Gastroesophageal sphincter (tissue), 4 donors: ENCODE measurements around the gene ARSK. TPM values are rescaled to one million over a fixed set of nuclear protein-coding genes. Genes with fewer than 3 reads are reported as not detected.

ENCODE experiments used
- ATAC-seq: fragments of 150-250 bp; one replicate; pipeline ENCODE4 v1.9.1; 2016; ENCODE audit warnings: mild to moderate bottlenecking, moderate library complexity
- H3K27ac ChIP-seq, 4 donors: fragments of 200-600 bp; sonication (generic) in 3 of 4; 1 replicate in 3 of 4; 2 replicates in 1 of 4; pipeline ENCODE4 v1.5.1; 2016 to 2019
- H3K27me3 ChIP-seq: fragments of 200-600 bp; sonication (generic); one replicate; pipeline ENCODE4 v1.5.1; 2019
- H3K36me3 ChIP-seq, 2 donors: fragments of 200-600 bp; sonication (generic); one replicate each; pipeline ENCODE4 v1.5.1; 2019; ENCODE audit warnings: control low read depth in 1 of 2
- H3K4me1 ChIP-seq, 3 donors: fragments of 200-600 bp; sonication (generic); 1 replicate in 2 of 3; 2 replicates in 1 of 3; pipeline ENCODE4 v1.5.1; 2016 to 2019; ENCODE audit warnings: control low read depth in 2 of 3
- H3K4me3 ChIP-seq, 2 donors: fragments of 200-600 bp; sonication (generic); one replicate each; pipeline ENCODE4 v1.5.1; 2019; ENCODE audit warnings: mild to moderate bottlenecking in 1 of 2, moderate library complexity in 1 of 2
- H3K9me3 ChIP-seq, 3 donors: fragments of 200-600 bp; sonication (generic); one replicate each; pipeline ENCODE4 v1.5.1; 2017 to 2019; ENCODE audit warnings: control low read depth in 2 of 3
- EP300 ChIP-seq: sonication (generic); formaldehyde crosslinking; IDR thresholded peaks from one replicate; pipeline ENCODE4 v1.6.1; 2017; ENCODE audit warnings: antibody characterized with exemption, mild to moderate bottlenecking
- POLR2A ChIP-seq, 2 donors: fragments of 450-650 bp; IDR thresholded peaks; one replicate each; pipeline ENCODE4 v1.6.1; 2017; ENCODE audit warnings: antibody characterized with exemption in 2 of 2, mild to moderate bottlenecking in 2 of 2, moderate library complexity in 1 of 2
- POLR2AphosphoS5 ChIP-seq: sonication (generic); formaldehyde crosslinking; IDR thresholded peaks from one replicate; pipeline ENCODE4 v1.6.1; 2017; ENCODE audit warnings: antibody characterized with exemption
- WGBS, 2 donors: methylation state at CpG; one replicate each; pipeline ENCODE4 v1.1.5; 2018; ENCODE audit warnings: low coverage in 1 of 2; 5-methylcytosine and 5-hydroxymethylcytosine counted together
- total RNA-seq, 4 donors: library from RNA; depleted of rRNA; stranded (reverse); fragments of >200 nt; gene quantifications; one replicate each; pipeline ENCODE4 v1.1.0, GENCODE V29; 2016
- TF ChIP-seq, protein P1 (sequence below), 4 experiments: fragments of 200-600 bp in 2 of 4; fragments of 450-650 bp in 2 of 4; sonication (generic) in 1 of 4; IDR thresholded peaks; one replicate each; pipeline ENCODE4 v1.5.1; 2017 to 2019; ENCODE audit warnings: antibody characterized with exemption in 4 of 4, mild to moderate bottlenecking in 2 of 4, moderate library complexity in 2 of 4

Gene ARSK
- total RNA-seq, 4 donors from 2014 or later: 7.8 to 10.9 (median 8.6) TPM

DNA sequence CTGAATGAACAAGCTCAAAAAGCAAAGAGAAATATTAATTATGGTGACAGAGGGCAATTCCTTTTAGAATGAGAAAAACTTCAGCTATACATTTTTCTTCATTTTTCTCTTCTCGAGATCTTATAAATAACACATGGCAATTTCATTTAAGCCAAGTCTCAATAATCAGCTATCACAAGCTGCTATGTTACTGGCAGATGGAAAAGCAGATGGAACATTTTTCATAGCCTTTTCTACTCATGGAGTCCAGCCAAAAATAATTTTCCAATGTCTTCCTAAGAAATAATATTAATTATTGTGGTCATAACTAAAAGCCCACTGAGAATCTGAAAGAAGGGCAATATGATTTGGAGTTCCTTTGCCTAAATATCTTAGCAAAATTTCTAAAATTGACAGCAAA is 35.8 kb upstream of the ARSK start:
- Histone ChIP-seq H3K4me3 (no peak overlapping the region), H3K27ac (no peak overlapping the region), H3K27me3 (no peaks in the 10 kb centered on the region), H3K36me3 (peaks cover 11 to 100% of the 10 kb centered on the region in 2 donors), H3K9me3 (no peaks in the 10 kb centered on the region), H3K4me1 (no peaks in the 10 kb centered on the region)
- TF ChIP-seq POLR2AphosphoS5: no peak
- TF ChIP-seq EP300: no peak
- TF ChIP-seq, protein P1, sequence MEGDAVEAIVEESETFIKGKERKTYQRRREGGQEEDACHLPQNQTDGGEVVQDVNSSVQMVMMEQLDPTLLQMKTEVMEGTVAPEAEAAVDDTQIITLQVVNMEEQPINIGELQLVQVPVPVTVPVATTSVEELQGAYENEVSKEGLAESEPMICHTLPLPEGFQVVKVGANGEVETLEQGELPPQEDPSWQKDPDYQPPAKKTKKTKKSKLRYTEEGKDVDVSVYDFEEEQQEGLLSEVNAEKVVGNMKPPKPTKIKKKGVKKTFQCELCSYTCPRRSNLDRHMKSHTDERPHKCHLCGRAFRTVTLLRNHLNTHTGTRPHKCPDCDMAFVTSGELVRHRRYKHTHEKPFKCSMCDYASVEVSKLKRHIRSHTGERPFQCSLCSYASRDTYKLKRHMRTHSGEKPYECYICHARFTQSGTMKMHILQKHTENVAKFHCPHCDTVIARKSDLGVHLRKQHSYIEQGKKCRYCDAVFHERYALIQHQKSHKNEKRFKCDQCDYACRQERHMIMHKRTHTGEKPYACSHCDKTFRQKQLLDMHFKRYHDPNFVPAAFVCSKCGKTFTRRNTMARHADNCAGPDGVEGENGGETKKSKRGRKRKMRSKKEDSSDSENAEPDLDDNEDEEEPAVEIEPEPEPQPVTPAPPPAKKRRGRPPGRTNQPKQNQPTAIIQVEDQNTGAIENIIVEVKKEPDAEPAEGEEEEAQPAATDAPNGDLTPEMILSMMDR (IDR thresholded peaks at IDR 0.05): no peak
- no peak for TF ChIP-seq POLR2A (IDR thresholded peaks at IDR 0.05)
- ATAC-seq: no peak
- WGBS, 2 donors: 59 to 86% methylated on average over 1 of the region's 1 CpG

DNA sequence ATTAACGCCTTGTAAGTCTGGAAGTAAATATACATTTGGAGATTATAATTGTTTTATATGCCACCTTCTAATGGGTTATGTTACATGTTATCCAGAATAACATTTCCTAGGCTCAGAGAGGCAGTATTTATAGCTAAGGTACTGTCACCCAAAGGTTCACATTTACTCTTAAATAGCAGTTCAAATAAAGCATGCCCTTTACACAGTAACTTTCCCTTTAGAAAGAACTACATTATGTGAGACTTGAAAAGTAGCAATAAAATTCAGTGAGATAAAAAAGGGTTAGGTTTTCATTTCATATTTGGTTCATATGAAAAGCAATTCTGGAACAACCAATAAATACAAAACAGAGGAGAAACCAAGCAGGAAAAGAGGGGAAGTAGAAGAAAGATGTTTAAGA is 35.2 kb upstream of the ARSK start:
- no peak overlapping the region for H3K4me3 ChIP-seq
- H3K9me3 ChIP-seq: no peaks in the 10 kb centered on the region
- no peak for ATAC-seq
- 87 to 94% methylated on average over 1 of the region's 1 CpG for whole genome bisulfite sequencing, 2 donors
- no peaks in the 10 kb centered on the region for H3K4me1 ChIP-seq
- H3K27ac ChIP-seq: no peak overlapping the region
- H3K36me3 ChIP-seq: peaks cover 14 to 100% of the 10 kb centered on the region in 2 donors
- TF ChIP-seq, protein P1 (IDR thresholded peaks at IDR 0.05): no peak
- TF ChIP-seq POLR2A (IDR thresholded peaks at IDR 0.05): no peak
- no peak for TF ChIP-seq POLR2AphosphoS5
- no peak for TF ChIP-seq EP300
- no peaks in the 10 kb centered on the region for H3K27me3 ChIP-seq

DNA sequence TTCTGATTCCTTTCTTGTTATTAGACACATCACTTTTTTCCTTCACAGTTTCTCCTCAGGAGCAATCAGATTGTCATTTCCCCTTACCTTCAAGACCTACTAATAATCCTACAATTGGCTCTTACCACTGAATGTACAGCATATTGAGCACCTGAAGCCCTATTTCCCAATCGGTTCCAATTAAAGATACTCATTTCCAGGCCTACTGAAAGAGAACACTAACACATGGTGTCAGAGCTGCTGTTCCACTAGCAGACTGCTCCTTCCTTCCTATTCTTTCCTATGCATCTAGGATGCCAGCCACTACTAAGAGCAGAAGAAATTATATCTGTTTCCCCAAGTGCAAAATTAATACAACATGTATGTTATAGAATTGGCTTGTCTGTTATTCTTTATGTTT is 34.7 kb upstream of the ARSK start:
- no peak for ATAC-seq
- TF ChIP-seq POLR2AphosphoS5 (no peak), EP300 (no peak), POLR2A (IDR thresholded peaks at IDR 0.05) (no peak)
- TF ChIP-seq, protein P1 (IDR thresholded peaks at IDR 0.05): no peak
- Histone ChIP-seq H3K4me3 (no peak overlapping the region), H3K27ac (no peak overlapping the region), H3K36me3 (peaks cover 14 to 100% of the 10 kb centered on the region in 2 donors), H3K9me3 (no peaks in the 10 kb centered on the region), H3K27me3 (no peaks in the 10 kb centered on the region), H3K4me1 (no peaks in the 10 kb centered on the region)
- WGBS, 2 donors: 77 to 100% methylated on average over 1 of the region's 1 CpG

DNA sequence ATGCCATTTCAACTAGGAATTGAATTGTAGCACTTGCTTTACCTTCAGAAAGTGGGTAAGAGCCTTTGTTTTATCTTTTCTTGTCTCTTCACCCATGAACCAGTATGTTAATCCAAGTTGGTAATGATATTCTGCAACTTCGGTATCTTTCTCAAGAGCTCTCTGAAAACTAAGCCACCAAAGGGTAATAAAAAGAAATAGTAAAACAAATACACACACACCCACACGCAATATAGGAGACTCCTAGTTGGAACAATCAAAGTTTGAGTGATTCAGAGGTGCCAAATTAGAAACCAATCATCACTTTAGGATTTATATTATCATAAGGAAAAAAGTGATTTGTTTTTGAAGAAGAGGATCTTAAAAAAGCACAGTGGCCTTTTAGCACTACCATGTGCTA is 30.5 kb upstream of the ARSK start:
- Histone ChIP-seq H3K27me3 (no peaks in the 10 kb centered on the region), H3K4me3 (no peak overlapping the region), H3K4me1 (no peaks in the 10 kb centered on the region), H3K27ac (no peak overlapping the region), H3K36me3 (peaks cover 13 to 98% of the 10 kb centered on the region in 2 donors), H3K9me3 (no peaks in the 10 kb centered on the region)
- WGBS, 2 donors: 87 to 88% methylated on average over 2 of the region's 2 CpGs
- ATAC-seq: no peak
- TF ChIP-seq, protein P1 (IDR thresholded peaks at IDR 0.05): no peak
- TF ChIP-seq POLR2AphosphoS5 (no peak), EP300 (no peak), POLR2A (IDR thresholded peaks at IDR 0.05) (no peak)

DNA sequence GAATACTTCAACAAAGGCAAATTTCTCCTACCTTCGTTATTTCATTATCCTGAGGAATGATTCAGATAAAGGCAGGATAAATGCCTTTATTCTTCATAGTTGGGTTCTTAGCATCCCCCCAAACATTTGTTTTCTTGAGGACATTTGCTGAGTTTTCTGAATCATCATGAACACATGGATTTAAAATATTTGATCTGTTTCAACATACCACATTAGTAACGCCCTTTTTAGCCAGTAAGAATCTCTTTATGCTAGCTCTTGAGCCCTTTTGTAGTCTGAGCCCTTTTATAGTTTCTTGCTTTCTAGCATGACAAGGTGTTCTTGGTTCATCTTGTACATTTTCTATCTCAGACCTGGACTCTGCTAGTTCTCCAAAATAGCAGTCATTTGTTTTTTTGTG is 28.0 kb upstream of the ARSK start:
- ATAC-seq: no peak
- no peaks in the 10 kb centered on the region for H3K4me1 ChIP-seq
- no peak overlapping the region for H3K27ac ChIP-seq
- 85 to 100% methylated on average over 2 of the region's 2 CpGs for WGBS, 2 donors
- H3K27me3 ChIP-seq: no peaks in the 10 kb centered on the region
- TF ChIP-seq POLR2A (IDR thresholded peaks at IDR 0.05) (no peak), POLR2AphosphoS5 (no peak), EP300 (no peak)
- TF ChIP-seq, protein P1 (IDR thresholded peaks at IDR 0.05): no peak
- peaks cover 8 to 85% of the 10 kb centered on the region in 2 donors for H3K36me3 ChIP-seq
- no peak overlapping the region for H3K4me3 ChIP-seq
- no peaks in the 10 kb centered on the region for H3K9me3 ChIP-seq
